ENCODE data around the gene SLITRK3.

DNA sequence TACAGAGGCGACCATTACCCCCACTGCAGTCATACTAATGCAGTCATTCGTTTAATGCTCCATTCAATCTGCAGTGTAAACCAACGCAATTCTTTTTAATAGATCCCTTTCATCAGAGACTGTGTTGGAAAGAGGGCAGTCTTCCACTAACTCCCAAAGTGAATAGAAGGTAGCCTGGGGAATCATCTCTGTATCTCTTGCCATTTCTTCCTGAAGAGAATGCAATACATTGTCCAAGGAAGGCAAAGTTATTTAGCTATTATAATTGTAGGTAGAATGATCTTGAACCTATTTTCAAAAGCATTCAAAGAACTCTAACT lies 1.3 kb upstream of the SLITRK3 start:
- TF ChIP-seq, protein P1, sequence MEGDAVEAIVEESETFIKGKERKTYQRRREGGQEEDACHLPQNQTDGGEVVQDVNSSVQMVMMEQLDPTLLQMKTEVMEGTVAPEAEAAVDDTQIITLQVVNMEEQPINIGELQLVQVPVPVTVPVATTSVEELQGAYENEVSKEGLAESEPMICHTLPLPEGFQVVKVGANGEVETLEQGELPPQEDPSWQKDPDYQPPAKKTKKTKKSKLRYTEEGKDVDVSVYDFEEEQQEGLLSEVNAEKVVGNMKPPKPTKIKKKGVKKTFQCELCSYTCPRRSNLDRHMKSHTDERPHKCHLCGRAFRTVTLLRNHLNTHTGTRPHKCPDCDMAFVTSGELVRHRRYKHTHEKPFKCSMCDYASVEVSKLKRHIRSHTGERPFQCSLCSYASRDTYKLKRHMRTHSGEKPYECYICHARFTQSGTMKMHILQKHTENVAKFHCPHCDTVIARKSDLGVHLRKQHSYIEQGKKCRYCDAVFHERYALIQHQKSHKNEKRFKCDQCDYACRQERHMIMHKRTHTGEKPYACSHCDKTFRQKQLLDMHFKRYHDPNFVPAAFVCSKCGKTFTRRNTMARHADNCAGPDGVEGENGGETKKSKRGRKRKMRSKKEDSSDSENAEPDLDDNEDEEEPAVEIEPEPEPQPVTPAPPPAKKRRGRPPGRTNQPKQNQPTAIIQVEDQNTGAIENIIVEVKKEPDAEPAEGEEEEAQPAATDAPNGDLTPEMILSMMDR (conservative IDR thresholded peaks at IDR 0.05; ENCODE audit: low read length): no peak
- no peak for TF ChIP-seq EZH2phosphoT487 (IDR thresholded peaks at IDR 0.05; ENCODE audit: borderline replicate concordance, low read depth, low read length)
